ENCODE measurements around the gene SH3PXD2B. TPM values are rescaled to one million over a fixed set of nuclear protein-coding genes. Genes with fewer than 3 reads are reported as not detected.
"Not testable (repeated sequence)": the region's sequence is repeated elsewhere in the genome, so short reads cannot be mapped to it uniquely, and the experiment has no call there.

Gene SH3PXD2B
- total and polyA plus RNA-seq, 2 experiments from 2014 or later = 15.2 to 19.8 TPM

DNA sequence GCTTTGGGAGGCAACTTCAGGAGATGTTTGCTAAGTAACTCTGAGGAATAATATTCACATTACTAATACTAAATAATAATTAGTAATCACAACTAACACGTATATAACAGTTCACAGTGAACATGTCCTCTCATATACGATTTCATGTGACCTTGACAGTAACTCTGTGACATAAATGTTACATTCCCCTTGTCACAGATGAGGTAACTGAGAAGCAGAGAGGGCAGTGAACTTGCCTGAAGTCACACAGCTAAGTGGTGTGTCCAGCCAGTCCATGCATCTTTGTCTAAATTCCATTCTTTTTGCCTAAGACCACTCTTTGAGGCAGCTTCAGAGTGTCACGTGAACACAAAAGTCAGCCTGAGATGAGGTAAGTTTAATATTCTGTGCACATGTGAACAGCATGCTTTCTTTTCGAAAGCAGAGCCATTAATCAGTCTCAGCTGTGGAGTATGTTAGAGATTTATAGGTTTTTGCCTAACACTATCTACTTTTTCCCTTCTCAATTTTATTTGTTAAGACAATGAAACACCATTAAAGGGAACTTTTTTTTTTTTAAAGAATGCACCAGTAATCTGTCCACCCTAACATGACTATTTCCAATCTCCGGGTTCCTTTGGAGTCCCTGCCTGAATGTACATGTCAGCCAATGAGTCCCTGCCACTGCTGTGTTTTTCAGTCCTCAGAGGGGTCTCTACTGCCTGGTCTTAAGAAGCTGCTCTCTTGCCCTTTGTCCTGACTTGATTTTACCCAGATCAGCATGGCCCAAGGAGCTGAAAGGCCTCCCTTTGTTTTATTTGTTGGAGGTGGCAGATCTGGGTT is 43.5 kb downstream of the SH3PXD2B start:
- H3K4me1 ChIP-seq (ENCODE audit: insufficient read depth) = peaks cover 75% of the 10 kb centered on the region
- DNase-seq = peak; percentile 71
- H3K9ac ChIP-seq = peak overlapping the region; percentile 80

DNA sequence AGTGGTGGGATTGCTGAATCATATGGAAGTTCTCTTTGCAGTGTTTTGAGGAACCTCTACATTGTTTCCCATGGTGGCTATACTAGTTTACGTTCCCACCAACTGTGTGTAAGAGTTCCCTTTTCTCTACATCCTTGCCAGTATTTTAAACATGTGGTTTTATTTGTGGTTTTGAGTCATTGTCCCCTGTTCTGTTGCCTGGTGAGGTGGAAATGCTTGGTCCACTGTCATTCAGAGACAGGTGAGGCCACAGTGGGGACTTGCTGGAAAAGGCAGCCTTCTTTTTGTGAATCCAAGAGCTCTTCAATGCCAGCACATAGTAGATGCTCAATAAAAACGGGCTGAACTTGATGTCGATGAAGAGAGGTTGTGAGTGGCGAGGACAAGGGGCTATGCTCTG is 44.2 kb downstream of the SH3PXD2B start:
- Histone ChIP-seq H3K4me3 (no peak overlapping the region), H3K27ac (peak overlapping the region; percentile 94), H3K27me3 (replicated peaks; ENCODE audit: insufficient read depth) (no peaks in the 10 kb centered on the region), H3K4me1 (ENCODE audit: insufficient read depth) (peaks cover 75% of the 10 kb centered on the region), H3K9me2 (ENCODE audit: insufficient read depth) (no peaks in the 10 kb centered on the region), H3F3A (ENCODE audit: insufficient read depth) (peaks cover 75% of the 10 kb centered on the region), H3K36me3 (ENCODE audit: low read depth) (peaks cover 11% of the 10 kb centered on the region; the same call in 1 of the 2 replicates), H3K79me2 (ENCODE audit: insufficient read depth) (peaks cover 16% of the 10 kb centered on the region), H2AFZ (no peak overlapping the region), H4K20me1 (ENCODE audit: insufficient read depth) (no peaks in the 10 kb centered on the region), H3K4me2 (ENCODE audit: unreplicated experiment) (no peak overlapping the region), H3K9me3 (ENCODE audit: low read depth) (no peaks in the 10 kb centered on the region), H3K9ac (peak overlapping the region; percentile 17)
- in situ Hi-C loops (cut with MboI) = no loop called here
- DNase-seq = peak; percentile 73
- WGBS, 2 experiments (ENCODE audit: low coverage in 1 of 2, low lambda C conversion rate in 2 of 2, missing lambda C conversion rate in 2 of 2) = 81 to 87% methylated on average over 4 of the region's 4 CpGs
- TF ChIP-seq EZH2 (IDR thresholded peaks at IDR 0.05; ENCODE audit: insufficient read depth, poor library complexity, severe bottlenecking) (no peak), EZH2phosphoT487 (IDR thresholded peaks at IDR 0.05; ENCODE audit: insufficient read depth, low read depth) (no peak)

More for the DNA sequence above, 43.5 kb downstream of the SH3PXD2B start:
- Histone ChIP-seq H3K9me2 (ENCODE audit: insufficient read depth) (no peaks in the 10 kb centered on the region), H4K20me1 (ENCODE audit: insufficient read depth) (no peaks in the 10 kb centered on the region), H2AFZ (no peak overlapping the region), H3K9me3 (ENCODE audit: low read depth) (no peaks in the 10 kb centered on the region), H3K27ac (peak overlapping the region; percentile 94), H3K4me3 (no peak overlapping the region), H3K4me2 (ENCODE audit: unreplicated experiment) (peak overlapping the region; percentile 69), H3K79me2 (ENCODE audit: insufficient read depth) (0 out of 2 replicates have a peak, but pooled peaks cover 9% of the 10 kb centered on the region), H3K36me3 (ENCODE audit: low read depth) (peaks cover 4% of the 10 kb centered on the region; the same call in 1 of the 2 replicates), H3K27me3 (replicated peaks; ENCODE audit: insufficient read depth) (no peaks in the 10 kb centered on the region), H3F3A (ENCODE audit: insufficient read depth) (peaks cover 71% of the 10 kb centered on the region)
- TF ChIP-seq EZH2 (IDR thresholded peaks at IDR 0.05; ENCODE audit: insufficient read depth, poor library complexity, severe bottlenecking) (no peak), EZH2phosphoT487 (IDR thresholded peaks at IDR 0.05; ENCODE audit: insufficient read depth, low read depth) (no peak)
- in situ Hi-C loops (cut with MboI) = no loop called here
- WGBS, 2 experiments (ENCODE audit: low coverage in 1 of 2, low lambda C conversion rate in 2 of 2, missing lambda C conversion rate in 2 of 2) = 18 to 22% methylated on average over 5 of the region's 5 CpGs

DNA sequence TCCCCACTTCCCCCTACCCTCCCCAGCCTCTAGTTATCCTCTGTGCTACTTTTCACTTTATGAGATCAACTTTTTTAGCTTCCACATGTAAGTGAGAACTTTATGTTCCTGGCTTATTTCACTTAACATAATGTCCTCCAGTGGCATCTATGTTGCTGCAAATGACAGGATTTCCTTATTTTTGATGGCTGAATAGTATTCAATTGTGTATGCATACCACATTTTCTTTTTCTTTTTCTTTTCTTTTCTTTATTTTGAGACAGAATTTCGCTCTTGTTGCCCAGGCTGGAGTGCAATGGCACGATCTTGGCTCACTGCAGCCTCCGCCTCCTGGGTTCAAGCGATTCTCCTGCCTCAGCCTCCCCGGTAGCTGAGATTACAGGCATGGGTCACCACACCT is 44.8 kb downstream of the SH3PXD2B start:
- Histone ChIP-seq H3K27ac (peak overlapping the region; percentile 94), H3K36me3 (ENCODE audit: low read depth) (peaks cover 16% of the 10 kb centered on the region; the same call in 1 of the 2 replicates), H3K9ac (0 out of 2 replicates have a peak overlapping the region, but pooled peaks have one; percentile 17), H3K4me1 (ENCODE audit: insufficient read depth) (peaks cover 69% of the 10 kb centered on the region), H3K79me2 (ENCODE audit: insufficient read depth) (peaks cover 23% of the 10 kb centered on the region), H3F3A (ENCODE audit: insufficient read depth) (peaks cover 75% of the 10 kb centered on the region)
- H3K9me3 ChIP-seq (ENCODE audit: low read depth); H3K4me2 ChIP-seq (ENCODE audit: unreplicated experiment); H4K20me1 ChIP-seq (ENCODE audit: insufficient read depth); H3K27me3 ChIP-seq (replicated peaks; ENCODE audit: insufficient read depth); H3K4me3 ChIP-seq; in situ Hi-C loops (cut with MboI); H2AFZ ChIP-seq; H3K9me2 ChIP-seq (ENCODE audit: insufficient read depth); DNase-seq: not testable (repeated sequence)
- WGBS, 2 experiments (ENCODE audit: low coverage in 1 of 2, low lambda C conversion rate in 2 of 2, missing lambda C conversion rate in 2 of 2) = 88 to 95% methylated on average over 5 of the region's 5 CpGs

DNA sequence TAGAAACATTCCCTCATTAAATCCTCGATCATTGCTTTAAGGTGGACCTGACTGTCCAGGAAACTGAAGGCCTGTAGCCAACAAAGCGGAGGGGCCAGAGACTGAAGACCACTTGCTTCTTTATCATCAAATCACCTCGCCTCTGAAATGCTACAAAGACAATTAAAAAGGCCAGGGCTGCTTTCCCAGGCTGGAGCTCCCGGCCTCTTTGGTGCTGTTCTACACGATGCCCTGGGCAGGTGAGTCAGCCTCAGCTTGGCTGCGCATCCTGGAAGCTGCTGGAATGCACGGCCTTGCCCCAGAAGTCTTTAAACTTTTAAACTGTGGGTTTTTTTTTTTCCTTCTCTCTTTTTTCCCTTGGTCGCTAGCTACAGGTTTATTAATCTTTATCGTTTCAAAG is 46.5 kb downstream of the SH3PXD2B start:
- H3F3A ChIP-seq (ENCODE audit: insufficient read depth) = peaks cover 63% of the 10 kb centered on the region
- H3K4me3 ChIP-seq = no peak overlapping the region
- H3K36me3 ChIP-seq (ENCODE audit: low read depth) = peaks cover 16% of the 10 kb centered on the region; the same call in 1 of the 2 replicates
- no peak for TF ChIP-seq EZH2phosphoT487 (IDR thresholded peaks at IDR 0.05; ENCODE audit: insufficient read depth, low read depth)
- TF ChIP-seq EZH2 (IDR thresholded peaks at IDR 0.05; ENCODE audit: insufficient read depth, poor library complexity, severe bottlenecking) = no peak
- peak overlapping the region; percentile 50 for H3K9ac ChIP-seq
- peaks cover 25% of the 10 kb centered on the region for H3K79me2 ChIP-seq (ENCODE audit: insufficient read depth)
- H4K20me1 ChIP-seq (ENCODE audit: insufficient read depth) = no peaks in the 10 kb centered on the region
- no peaks in the 10 kb centered on the region for H3K9me3 ChIP-seq (ENCODE audit: low read depth)
- H3K4me1 ChIP-seq (ENCODE audit: insufficient read depth) = peaks cover 52% of the 10 kb centered on the region
- no peak overlapping the region for H2AFZ ChIP-seq
- peak overlapping the region; percentile 7 for H3K4me2 ChIP-seq (ENCODE audit: unreplicated experiment)
- DNase-seq = peak; percentile 94
- H3K27me3 ChIP-seq (replicated peaks; ENCODE audit: insufficient read depth) = no peaks in the 10 kb centered on the region
- peak overlapping the region; percentile 77 for H3K27ac ChIP-seq
- 30 to 33% methylated on average over 9 of the region's 9 CpGs for WGBS, 2 experiments (ENCODE audit: low coverage in 1 of 2, low lambda C conversion rate in 2 of 2, missing lambda C conversion rate in 2 of 2)
- H3K9me2 ChIP-seq (ENCODE audit: insufficient read depth) = no peaks in the 10 kb centered on the region
- in situ Hi-C loops (cut with MboI) = no loop called here
